SK-N-SH treated with all-trans-retinoic acid at 6 μM for 48 hours (cell line): ENCODE data around the gene TEN1.

Experiments
- ATAC-seq: fragments of 200-7000 bp; cut with Tn5 transposase; 3 replicates; pipeline ENCODE4 v1.9.1; 2020; ENCODE audit warnings: mild to moderate bottlenecking, moderate library complexity
- ARNTL ChIP-seq: fragments of 450-650 bp; formaldehyde crosslinking; IDR thresholded peaks from 2 replicates; pipeline ENCODE4 v1.5.0; 2020; ENCODE audit warnings: low read depth, mild to moderate bottlenecking, moderate library complexity, borderline replicate concordance
- BACH2 ChIP-seq: fragments of 250-450 bp; sonication (Bioruptor Pico); IDR thresholded peaks from 2 replicates; pipeline ENCODE4 v1.9.0; 2021; ENCODE audit warnings: mild to moderate bottlenecking, borderline replicate concordance
- ISL1 ChIP-seq: fragments of 250-450 bp; sonication (Bioruptor Pico); IDR thresholded peaks from 2 replicates; pipeline ENCODE4 v2.1.2; 2022; ENCODE audit warnings: mild to moderate bottlenecking, moderate library complexity
- OSR1 ChIP-seq: fragments of 250-450 bp; sonication (Bioruptor Pico); IDR thresholded peaks from 2 replicates; pipeline ENCODE4 v1.8.0; 2022; ENCODE audit warnings: moderate library complexity, mild to moderate bottlenecking, inconsistent platforms
- SNAI2 ChIP-seq: fragments of 250-450 bp; sonication (Bioruptor Pico); IDR thresholded peaks from 2 replicates; pipeline ENCODE4 v1.5.0; 2020; ENCODE audit warnings: mild to moderate bottlenecking, moderate library complexity
- TCF4 ChIP-seq: fragments of 250-450 bp; sonication (Bioruptor Pico); IDR thresholded peaks from 2 replicates; pipeline ENCODE4 v1.8.0; 2021; ENCODE audit warnings: mild to moderate bottlenecking, moderate library complexity, borderline replicate concordance
- TOX ChIP-seq: fragments of 250-450 bp; sonication (Bioruptor Pico); IDR thresholded peaks from 2 replicates; pipeline ENCODE4 v1.8.0; 2021; ENCODE audit warnings: mild to moderate bottlenecking, moderate library complexity, borderline replicate concordance
- ZC3H10 ChIP-seq: fragments of 250-450 bp; sonication (Bioruptor Pico); IDR thresholded peaks from 2 replicates; pipeline ENCODE4 v1.5.1; 2021; ENCODE audit warnings: mild to moderate bottlenecking, moderate library complexity
- ZFP3 ChIP-seq: fragments of 250-450 bp; sonication (Bioruptor Pico); IDR thresholded peaks from 2 replicates; pipeline ENCODE4 v1.5.0; 2020; ENCODE audit warnings: mild to moderate bottlenecking, moderate library complexity
- ZFP30 ChIP-seq: fragments of 450-650 bp; formaldehyde crosslinking; IDR thresholded peaks from 2 replicates; pipeline ENCODE4 v1.5.0; 2022; ENCODE audit warnings: mild to moderate bottlenecking, moderate library complexity
- ZNF565 ChIP-seq: fragments of 450-650 bp; formaldehyde crosslinking; conservative IDR thresholded peaks from 2 replicates; pipeline ENCODE4 v1.5.0; 2020; ENCODE audit warnings: low read depth, mild to moderate bottlenecking, moderate library complexity
- ZNF70 ChIP-seq: fragments of 450-650 bp; formaldehyde crosslinking; IDR thresholded peaks from 2 replicates; pipeline ENCODE4 v1.5.0; 2020; ENCODE audit warnings: mild to moderate bottlenecking, moderate library complexity
- TF ChIP-seq, protein P1 (sequence below): fragments of 250-450 bp; sonication (Bioruptor Pico); IDR thresholded peaks from 2 replicates; pipeline ENCODE4 v1.8.0; 2021; ENCODE audit warnings: low read depth, mild to moderate bottlenecking, moderate library complexity, borderline replicate concordance
- TF ChIP-seq, protein P2 (sequence below): fragments of 250-450 bp; sonication (Bioruptor Pico); IDR thresholded peaks from 2 replicates; pipeline ENCODE4 v1.8.0; 2020; ENCODE audit warnings: mild to moderate bottlenecking, moderate library complexity, borderline replicate concordance
- TF ChIP-seq, protein P3 (sequence below): fragments of 250-450 bp; sonication (Bioruptor Pico); IDR thresholded peaks from 2 replicates; pipeline ENCODE4 v1.5.0; 2020; ENCODE audit warnings: mild to moderate bottlenecking, moderate library complexity
- TF ChIP-seq, protein P4 (sequence below): fragments of 250-450 bp; sonication (Bioruptor Pico); IDR thresholded peaks from 2 replicates; pipeline ENCODE4 v1.5.1; 2020; ENCODE audit warnings: low read depth, mild to moderate bottlenecking, moderate library complexity
- TF ChIP-seq, protein P5 (sequence below): fragments of 250-450 bp; sonication (Bioruptor Pico); IDR thresholded peaks from 2 replicates; pipeline ENCODE4 v1.5.1; 2021; ENCODE audit warnings: mild to moderate bottlenecking, moderate library complexity

TEN1 gene

DNA sequence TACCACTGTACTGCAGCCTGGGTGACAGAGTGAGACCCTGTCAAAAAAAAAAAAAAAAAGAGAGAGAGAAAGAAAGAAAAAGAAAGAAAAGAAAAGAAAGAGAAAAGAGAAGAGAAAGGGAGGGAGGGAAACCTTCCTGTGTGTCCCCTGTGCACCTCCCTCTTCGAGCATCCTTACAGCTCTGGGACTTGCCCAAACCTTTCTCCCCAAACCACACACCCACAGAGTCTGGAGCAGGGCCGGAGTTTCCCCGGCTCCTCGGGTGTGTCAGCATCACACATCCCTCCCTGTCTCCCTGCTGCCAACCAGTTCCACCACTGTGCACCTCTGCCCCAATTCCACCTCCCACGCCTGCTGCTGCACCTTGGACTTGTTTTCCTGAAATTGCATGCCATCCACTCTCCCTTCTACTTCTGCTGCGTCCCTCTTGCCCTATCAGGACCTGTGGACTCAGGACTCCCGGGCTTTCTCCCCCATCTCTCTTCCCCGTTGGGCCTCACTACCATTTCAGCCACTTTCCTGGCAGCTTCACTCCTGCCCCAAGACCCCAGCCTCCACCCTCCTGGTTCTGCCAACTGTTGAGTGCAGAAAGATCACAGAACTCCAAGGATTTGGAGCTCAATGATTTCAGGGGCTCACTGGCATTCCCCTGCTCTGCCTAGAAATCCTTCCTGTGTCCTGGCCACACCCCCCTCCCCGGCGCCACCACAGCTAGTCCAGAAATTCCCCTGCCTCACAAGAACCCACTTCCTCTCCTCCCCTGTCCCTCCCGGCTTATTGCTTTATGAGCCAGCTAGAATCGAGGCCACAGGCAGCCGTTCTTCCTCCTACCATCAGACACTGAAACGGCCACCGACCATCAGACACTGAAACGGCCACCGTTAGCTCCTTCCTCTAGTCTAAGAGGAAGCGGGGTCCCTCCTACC, 17.9 kb downstream of the TEN1 start:
- ATAC-seq = peak; percentile 58
- TF ChIP-seq BACH2 (no peak), SNAI2 (CRISPR knock-in tag) (no peak), ZNF70 (CRISPR knock-in tag) (no peak), ARNTL (CRISPR knock-in tag) (no peak), TCF4 (CRISPR knock-in tag) (no peak), OSR1 (no peak), ZFP30 (CRISPR knock-in tag) (no peak), ZC3H10 (CRISPR knock-in tag) (no peak), ZFP3 (CRISPR knock-in tag) (no peak), TOX (no peak), ISL1 (CRISPR knock-in tag) (no peak)
- TF ChIP-seq, protein P1, sequence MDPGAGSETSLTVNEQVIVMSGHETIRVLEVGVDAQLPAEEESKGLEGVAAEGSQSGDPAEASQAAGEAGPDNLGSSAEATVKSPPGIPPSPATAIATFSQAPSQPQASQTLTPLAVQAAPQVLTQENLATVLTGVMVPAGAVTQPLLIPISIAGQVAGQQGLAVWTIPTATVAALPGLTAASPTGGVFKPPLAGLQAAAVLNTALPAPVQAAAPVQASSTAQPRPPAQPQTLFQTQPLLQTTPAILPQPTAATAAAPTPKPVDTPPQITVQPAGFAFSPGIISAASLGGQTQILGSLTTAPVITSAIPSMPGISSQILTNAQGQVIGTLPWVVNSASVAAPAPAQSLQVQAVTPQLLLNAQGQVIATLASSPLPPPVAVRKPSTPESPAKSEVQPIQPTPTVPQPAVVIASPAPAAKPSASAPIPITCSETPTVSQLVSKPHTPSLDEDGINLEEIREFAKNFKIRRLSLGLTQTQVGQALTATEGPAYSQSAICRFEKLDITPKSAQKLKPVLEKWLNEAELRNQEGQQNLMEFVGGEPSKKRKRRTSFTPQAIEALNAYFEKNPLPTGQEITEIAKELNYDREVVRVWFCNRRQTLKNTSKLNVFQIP (CRISPR knock-in tag) = no peak
- TF ChIP-seq, protein P2, sequence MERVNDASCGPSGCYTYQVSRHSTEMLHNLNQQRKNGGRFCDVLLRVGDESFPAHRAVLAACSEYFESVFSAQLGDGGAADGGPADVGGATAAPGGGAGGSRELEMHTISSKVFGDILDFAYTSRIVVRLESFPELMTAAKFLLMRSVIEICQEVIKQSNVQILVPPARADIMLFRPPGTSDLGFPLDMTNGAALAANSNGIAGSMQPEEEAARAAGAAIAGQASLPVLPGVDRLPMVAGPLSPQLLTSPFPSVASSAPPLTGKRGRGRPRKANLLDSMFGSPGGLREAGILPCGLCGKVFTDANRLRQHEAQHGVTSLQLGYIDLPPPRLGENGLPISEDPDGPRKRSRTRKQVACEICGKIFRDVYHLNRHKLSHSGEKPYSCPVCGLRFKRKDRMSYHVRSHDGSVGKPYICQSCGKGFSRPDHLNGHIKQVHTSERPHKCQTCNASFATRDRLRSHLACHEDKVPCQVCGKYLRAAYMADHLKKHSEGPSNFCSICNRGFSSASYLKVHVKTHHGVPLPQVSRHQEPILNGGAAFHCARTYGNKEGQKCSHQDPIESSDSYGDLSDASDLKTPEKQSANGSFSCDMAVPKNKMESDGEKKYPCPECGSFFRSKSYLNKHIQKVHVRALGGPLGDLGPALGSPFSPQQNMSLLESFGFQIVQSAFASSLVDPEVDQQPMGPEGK (CRISPR knock-in tag) = no peak
- TF ChIP-seq, protein P3, sequence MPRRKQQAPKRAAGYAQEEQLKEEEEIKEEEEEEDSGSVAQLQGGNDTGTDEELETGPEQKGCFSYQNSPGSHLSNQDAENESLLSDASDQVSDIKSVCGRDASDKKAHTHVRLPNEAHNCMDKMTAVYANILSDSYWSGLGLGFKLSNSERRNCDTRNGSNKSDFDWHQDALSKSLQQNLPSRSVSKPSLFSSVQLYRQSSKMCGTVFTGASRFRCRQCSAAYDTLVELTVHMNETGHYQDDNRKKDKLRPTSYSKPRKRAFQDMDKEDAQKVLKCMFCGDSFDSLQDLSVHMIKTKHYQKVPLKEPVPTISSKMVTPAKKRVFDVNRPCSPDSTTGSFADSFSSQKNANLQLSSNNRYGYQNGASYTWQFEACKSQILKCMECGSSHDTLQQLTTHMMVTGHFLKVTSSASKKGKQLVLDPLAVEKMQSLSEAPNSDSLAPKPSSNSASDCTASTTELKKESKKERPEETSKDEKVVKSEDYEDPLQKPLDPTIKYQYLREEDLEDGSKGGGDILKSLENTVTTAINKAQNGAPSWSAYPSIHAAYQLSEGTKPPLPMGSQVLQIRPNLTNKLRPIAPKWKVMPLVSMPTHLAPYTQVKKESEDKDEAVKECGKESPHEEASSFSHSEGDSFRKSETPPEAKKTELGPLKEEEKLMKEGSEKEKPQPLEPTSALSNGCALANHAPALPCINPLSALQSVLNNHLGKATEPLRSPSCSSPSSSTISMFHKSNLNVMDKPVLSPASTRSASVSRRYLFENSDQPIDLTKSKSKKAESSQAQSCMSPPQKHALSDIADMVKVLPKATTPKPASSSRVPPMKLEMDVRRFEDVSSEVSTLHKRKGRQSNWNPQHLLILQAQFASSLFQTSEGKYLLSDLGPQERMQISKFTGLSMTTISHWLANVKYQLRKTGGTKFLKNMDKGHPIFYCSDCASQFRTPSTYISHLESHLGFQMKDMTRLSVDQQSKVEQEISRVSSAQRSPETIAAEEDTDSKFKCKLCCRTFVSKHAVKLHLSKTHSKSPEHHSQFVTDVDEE (CRISPR knock-in tag) = no peak
- TF ChIP-seq, protein P4, sequence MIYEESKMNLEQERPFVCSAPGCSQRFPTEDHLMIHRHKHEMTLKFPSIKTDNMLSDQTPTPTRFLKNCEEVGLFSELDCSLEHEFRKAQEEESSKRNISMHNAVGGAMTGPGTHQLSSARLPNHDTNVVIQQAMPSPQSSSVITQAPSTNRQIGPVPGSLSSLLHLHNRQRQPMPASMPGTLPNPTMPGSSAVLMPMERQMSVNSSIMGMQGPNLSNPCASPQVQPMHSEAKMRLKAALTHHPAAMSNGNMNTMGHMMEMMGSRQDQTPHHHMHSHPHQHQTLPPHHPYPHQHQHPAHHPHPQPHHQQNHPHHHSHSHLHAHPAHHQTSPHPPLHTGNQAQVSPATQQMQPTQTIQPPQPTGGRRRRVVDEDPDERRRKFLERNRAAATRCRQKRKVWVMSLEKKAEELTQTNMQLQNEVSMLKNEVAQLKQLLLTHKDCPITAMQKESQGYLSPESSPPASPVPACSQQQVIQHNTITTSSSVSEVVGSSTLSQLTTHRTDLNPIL (CRISPR knock-in tag) = no peak

DNA sequence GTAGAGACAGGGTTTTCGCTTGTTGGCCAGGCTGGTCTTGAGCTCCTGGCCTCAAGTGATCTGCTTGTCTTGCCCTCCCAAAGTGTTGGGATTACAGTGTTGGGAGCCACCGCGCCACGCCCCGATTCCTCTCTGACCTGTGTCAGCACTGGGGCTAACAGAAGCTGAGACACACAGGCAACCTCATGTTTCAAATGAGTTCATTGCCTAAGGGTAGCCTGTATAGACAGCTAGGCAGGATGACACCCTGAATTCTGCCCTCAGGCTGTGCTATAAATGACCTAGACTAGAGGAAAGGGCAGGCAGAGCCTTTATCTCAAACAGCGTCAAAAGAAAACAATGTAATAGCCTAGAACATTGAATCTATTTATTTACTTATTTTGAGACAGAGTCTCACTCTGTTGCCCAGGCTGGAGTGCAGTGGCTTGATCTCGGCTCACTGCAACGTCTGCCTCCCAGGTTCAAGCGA, 19.3 kb downstream of the TEN1 start:
- ATAC-seq = no peak
- no peak for TF ChIP-seq ZFP3 (CRISPR knock-in tag)
- no peak for TF ChIP-seq ZFP30 (CRISPR knock-in tag)
- TF ChIP-seq ZNF565 = no peak
- no peak for TF ChIP-seq TCF4 (CRISPR knock-in tag)

DNA sequence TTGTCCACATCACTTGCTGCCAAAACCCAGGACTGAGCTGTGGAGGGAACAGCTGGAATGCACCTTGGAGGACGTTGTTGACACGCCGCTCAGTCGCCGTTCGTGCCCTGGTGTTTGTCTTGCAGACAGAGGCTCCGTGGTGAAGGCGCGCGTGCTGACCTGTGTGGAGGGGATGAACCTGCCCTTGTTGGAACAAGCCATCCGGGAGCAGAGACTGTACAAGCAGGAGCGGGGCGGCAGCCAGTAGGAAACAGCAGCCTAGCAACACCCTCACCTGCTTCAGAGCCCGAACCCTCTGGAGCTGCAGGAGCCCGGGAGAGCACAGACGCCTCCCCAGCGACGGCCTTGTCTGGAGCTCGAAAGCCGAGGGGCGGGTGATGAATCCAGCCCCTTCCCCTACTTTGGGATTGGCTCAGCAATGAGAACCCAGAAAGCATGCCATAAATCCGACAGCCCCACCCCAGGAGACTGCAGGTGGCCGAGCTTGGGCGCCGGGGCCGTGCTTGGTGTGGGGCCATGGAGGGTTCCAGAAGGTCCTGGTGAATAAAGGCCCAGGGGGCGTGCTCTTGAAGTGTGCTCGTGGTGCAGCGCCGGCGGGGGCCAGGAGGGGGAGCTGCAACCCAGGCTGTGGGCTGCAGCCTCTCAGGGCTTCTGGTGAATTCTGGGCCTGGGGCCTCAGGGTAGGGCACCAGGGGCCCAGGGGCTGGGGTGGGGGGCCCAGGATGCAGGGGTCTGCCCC, 21.1 kb downstream of the TEN1 start:
- ATAC-seq = peak; percentile 83
- TF ChIP-seq, protein P3 (CRISPR knock-in tag) = no peak
- no peak for TF ChIP-seq ZNF70 (CRISPR knock-in tag)
- TF ChIP-seq, protein P5, sequence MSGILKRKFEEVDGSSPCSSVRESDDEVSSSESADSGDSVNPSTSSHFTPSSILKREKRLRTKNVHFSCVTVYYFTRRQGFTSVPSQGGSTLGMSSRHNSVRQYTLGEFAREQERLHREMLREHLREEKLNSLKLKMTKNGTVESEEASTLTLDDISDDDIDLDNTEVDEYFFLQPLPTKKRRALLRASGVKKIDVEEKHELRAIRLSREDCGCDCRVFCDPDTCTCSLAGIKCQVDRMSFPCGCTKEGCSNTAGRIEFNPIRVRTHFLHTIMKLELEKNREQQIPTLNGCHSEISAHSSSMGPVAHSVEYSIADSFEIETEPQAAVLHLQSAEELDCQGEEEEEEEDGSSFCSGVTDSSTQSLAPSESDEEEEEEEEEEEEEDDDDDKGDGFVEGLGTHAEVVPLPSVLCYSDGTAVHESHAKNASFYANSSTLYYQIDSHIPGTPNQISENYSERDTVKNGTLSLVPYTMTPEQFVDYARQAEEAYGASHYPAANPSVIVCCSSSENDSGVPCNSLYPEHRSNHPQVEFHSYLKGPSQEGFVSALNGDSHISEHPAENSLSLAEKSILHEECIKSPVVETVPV = no peak
